ENCODE data around the gene BRSK2. TPM values are rescaled to one million over a fixed set of nuclear protein-coding genes. Genes with fewer than 3 reads are reported as not detected.
"Not testable (repeated sequence)": the region's sequence is repeated elsewhere in the genome, so short reads cannot be mapped to it uniquely, and the experiment has no call there.

The BRSK2 gene
- total and polyA plus RNA-seq, 7 donors: 0.19 to 0.78 (median 0.32) TPM

GRCh38 chr11:1509626-1510255, 120.0 kb downstream of the BRSK2 start:
- DNase-seq: peak in 1 of 2 donors; percentile 17
- Histone ChIP-seq H3K36me3 (ENCODE audit: insufficient read depth in 1 of 2, low read depth in 1 of 2) (no peaks in the 10 kb centered on the region), H3K4me1 (peaks cover 64% of the 10 kb centered on the region), H3K27ac (no peak overlapping the region), H3K4me3 (no peak overlapping the region), H3K9me3 (no peaks in the 10 kb centered on the region), H3K27me3 (ENCODE audit: insufficient read depth in 3 of 3, low read length in 2 of 3) (no peaks in the 10 kb centered on the region)
- 43 to 76% (median 60%) methylated on average over 11 to 20 of the region's 20 CpGs for WGBS, 3 donors
- intact Hi-C loops (cut with DNase I): loop anchor here in 1 of 2 donors (10.0 kb wide), 1 partner anchor 235 kb away; no protein-coding TSS in a partner anchor
- no peak for ATAC-seq
- TF ChIP-seq CTCF (IDR thresholded peaks at IDR 0.05): no peak

- H3K36me3 ChIP-seq (ENCODE audit: insufficient read depth in 1 of 2, low read depth in 1 of 2); H3K9me3 ChIP-seq; H3K27ac ChIP-seq; H3K27me3 ChIP-seq (ENCODE audit: insufficient read depth in 3 of 3, low read length in 2 of 3); H3K4me3 ChIP-seq; ATAC-seq; intact Hi-C loops (cut with DNase I): not testable (repeated sequence)
- WGBS, 3 donors: 79 to 91% (median 82%) methylated on average over 5 to 14 of the region's 18 CpGs
- H3K4me1 ChIP-seq: peaks cover 69% of the 10 kb centered on the region
- DNase-seq: peak in 1 of 2 donors; percentile 16
Observed at GRCh38 chr11:1510351-1510750, 120.6 kb downstream of the BRSK2 start.

GRCh38 chr11:1510928-1511327, 121.2 kb downstream of the BRSK2 start:
- no peaks in the 10 kb centered on the region for H3K27me3 ChIP-seq (ENCODE audit: insufficient read depth in 3 of 3, low read length in 2 of 3)
- intact Hi-C loops (cut with DNase I): no loop called here
- H3K4me1 ChIP-seq: peaks cover 69% of the 10 kb centered on the region
- ATAC-seq: no peak
- H3K9me3 ChIP-seq: no peaks in the 10 kb centered on the region
- H3K36me3 ChIP-seq (ENCODE audit: insufficient read depth in 1 of 2, low read depth in 1 of 2): no peaks in the 10 kb centered on the region
- DNase-seq: peak in 1 of 2 donors; percentile 17
- no peak overlapping the region for H3K27ac ChIP-seq
- H3K4me3 ChIP-seq: no peak overlapping the region
- WGBS, 3 donors: 85 to 90% (median 86%) methylated on average over 11 of the region's 11 CpGs
- no peak for TF ChIP-seq CTCF (IDR thresholded peaks at IDR 0.05)

DNA sequence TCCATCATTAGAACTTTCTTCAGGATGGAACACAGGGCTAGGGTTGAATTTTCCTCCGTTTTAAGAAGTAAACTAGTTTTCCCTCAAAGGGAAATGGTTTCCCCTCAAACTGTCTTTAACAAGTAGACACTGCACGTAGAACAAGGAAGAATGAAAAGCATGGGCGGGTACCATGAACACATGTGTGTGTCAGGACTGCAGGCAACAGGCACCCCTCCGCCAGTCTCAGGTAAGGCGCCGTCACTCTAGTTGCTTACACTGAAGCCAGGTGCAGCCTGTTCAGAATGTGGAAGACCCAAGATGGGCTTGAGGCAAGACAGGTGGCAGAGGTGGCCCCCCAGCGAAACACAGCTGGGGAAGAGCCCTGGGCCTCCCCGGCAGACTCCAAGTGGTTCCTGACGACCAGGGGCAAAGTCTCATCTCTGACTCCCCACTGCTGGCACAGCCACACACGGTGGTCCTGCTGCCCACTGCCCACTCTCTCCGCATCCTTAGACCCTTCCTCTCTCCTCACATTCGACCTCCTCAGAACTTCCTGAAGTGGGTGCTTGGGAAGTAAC, 122.3 kb downstream of the BRSK2 start:
- intact Hi-C loops (cut with DNase I): no loop called here

More for the DNA sequence above, 122.3 kb downstream of the BRSK2 start:
- DNase-seq (peak in 1 of 2 donors; percentile 30), ATAC-seq (no peak)
- H3K4me3 ChIP-seq: no peak overlapping the region
- H3K9me3 ChIP-seq: no peaks in the 10 kb centered on the region
- peaks cover 58% of the 10 kb centered on the region for H3K4me1 ChIP-seq
- no peaks in the 10 kb centered on the region for H3K27me3 ChIP-seq (ENCODE audit: insufficient read depth in 3 of 3, low read length in 2 of 3)
- no peak for TF ChIP-seq CTCF (IDR thresholded peaks at IDR 0.05)
- 86 to 91% (median 87%) methylated on average over 12 of the region's 12 CpGs for WGBS, 3 donors
- no peak overlapping the region for H3K27ac ChIP-seq
- no peaks in the 10 kb centered on the region for H3K36me3 ChIP-seq (ENCODE audit: insufficient read depth in 1 of 2, low read depth in 1 of 2)

Other genes with a start within 250 kb of the BRSK2 start
- under 1 TPM in 1 of 4 donors, not detected in 3; 0.02 TPM for gene MUC5AC, start 232.0 kb upstream of the BRSK2 start, total RNA-seq
- gene MUC5AC, start 232.0 kb upstream of the BRSK2 start, polyA plus RNA-seq: not detected
- gene MUC5B, start 166.9 kb upstream of the BRSK2 start, total RNA-seq: under 1 TPM in 3 of 4 donors, not detected in 1; 0.02 to 0.41 (median 0.20) TPM
- gene MUC5B, start 166.9 kb upstream of the BRSK2 start, polyA plus RNA-seq: under 1 TPM in 1 of 3 donors, not detected in 2; under 0.01 TPM
- 10 to 100 TPM; 45.0 to 74.6 (median 65.6) TPM for gene TOLLIP, start 80.3 kb upstream of the BRSK2 start, total RNA-seq
- gene TOLLIP, start 80.3 kb upstream of the BRSK2 start, polyA plus RNA-seq: 10 to 100 TPM; 33.5 to 56.4 (median 49.9) TPM
- gene MOB2, start 96.8 kb downstream of the BRSK2 start, total RNA-seq: 10 to 100 TPM; 44.5 to 58.7 (median 52.4) TPM
- 10 to 100 TPM; 52.6 to 75.1 (median 74.2) TPM for gene MOB2, start 96.8 kb downstream of the BRSK2 start, polyA plus RNA-seq
- 10 to 100 TPM in 3 of 4 donors, 1 to 10 TPM in 1; 9.9 to 15.2 (median 14.0) TPM for gene DUSP8, start 182.3 kb downstream of the BRSK2 start, total RNA-seq
- 1 to 10 TPM; 1.0 to 4.4 (median 3.5) TPM for gene DUSP8, start 182.3 kb downstream of the BRSK2 start, polyA plus RNA-seq
- not detected for gene KRTAP5-1, start 195.3 kb downstream of the BRSK2 start, total RNA-seq
- not detected for gene KRTAP5-1, start 195.3 kb downstream of the BRSK2 start, polyA plus RNA-seq
- not detected for gene KRTAP5-2, start 208.4 kb downstream of the BRSK2 start, total RNA-seq
- gene KRTAP5-2, start 208.4 kb downstream of the BRSK2 start, polyA plus RNA-seq: not detected
- gene KRTAP5-3, start 218.5 kb downstream of the BRSK2 start, total RNA-seq: not detected
- gene KRTAP5-3, start 218.5 kb downstream of the BRSK2 start, polyA plus RNA-seq: not detected
- gene KRTAP5-4, start 232.2 kb downstream of the BRSK2 start, total RNA-seq: not detected
- gene KRTAP5-4, start 232.2 kb downstream of the BRSK2 start, polyA plus RNA-seq: not detected
- gene KRTAP5-5, start 239.8 kb downstream of the BRSK2 start, total RNA-seq: not detected
- not detected for gene KRTAP5-5, start 239.8 kb downstream of the BRSK2 start, polyA plus RNA-seq